Activated CD4-positive, alpha-beta T cell treated with anti-CD3 and anti-CD28 coated beads, Interleukin-2, amount 50 U/mL, for 1 hour (primary cell): ENCODE results near the gene MUC5B.
"Not testable (repeated sequence)": the region's sequence is repeated elsewhere in the genome, so short reads cannot be mapped to it uniquely, and the experiment has no call there.

Experiments
- DNase-seq: peaks from one replicate; pipeline ENCODE4 v3.0.0-alpha.2; 2020

MUC5B gene, protein sequence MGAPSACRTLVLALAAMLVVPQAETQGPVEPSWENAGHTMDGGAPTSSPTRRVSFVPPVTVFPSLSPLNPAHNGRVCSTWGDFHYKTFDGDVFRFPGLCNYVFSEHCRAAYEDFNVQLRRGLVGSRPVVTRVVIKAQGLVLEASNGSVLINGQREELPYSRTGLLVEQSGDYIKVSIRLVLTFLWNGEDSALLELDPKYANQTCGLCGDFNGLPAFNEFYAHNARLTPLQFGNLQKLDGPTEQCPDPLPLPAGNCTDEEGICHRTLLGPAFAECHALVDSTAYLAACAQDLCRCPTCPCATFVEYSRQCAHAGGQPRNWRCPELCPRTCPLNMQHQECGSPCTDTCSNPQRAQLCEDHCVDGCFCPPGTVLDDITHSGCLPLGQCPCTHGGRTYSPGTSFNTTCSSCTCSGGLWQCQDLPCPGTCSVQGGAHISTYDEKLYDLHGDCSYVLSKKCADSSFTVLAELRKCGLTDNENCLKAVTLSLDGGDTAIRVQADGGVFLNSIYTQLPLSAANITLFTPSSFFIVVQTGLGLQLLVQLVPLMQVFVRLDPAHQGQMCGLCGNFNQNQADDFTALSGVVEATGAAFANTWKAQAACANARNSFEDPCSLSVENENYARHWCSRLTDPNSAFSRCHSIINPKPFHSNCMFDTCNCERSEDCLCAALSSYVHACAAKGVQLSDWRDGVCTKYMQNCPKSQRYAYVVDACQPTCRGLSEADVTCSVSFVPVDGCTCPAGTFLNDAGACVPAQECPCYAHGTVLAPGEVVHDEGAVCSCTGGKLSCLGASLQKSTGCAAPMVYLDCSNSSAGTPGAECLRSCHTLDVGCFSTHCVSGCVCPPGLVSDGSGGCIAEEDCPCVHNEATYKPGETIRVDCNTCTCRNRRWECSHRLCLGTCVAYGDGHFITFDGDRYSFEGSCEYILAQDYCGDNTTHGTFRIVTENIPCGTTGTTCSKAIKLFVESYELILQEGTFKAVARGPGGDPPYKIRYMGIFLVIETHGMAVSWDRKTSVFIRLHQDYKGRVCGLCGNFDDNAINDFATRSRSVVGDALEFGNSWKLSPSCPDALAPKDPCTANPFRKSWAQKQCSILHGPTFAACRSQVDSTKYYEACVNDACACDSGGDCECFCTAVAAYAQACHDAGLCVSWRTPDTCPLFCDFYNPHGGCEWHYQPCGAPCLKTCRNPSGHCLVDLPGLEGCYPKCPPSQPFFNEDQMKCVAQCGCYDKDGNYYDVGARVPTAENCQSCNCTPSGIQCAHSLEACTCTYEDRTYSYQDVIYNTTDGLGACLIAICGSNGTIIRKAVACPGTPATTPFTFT (N-terminal part only)

DNA sequence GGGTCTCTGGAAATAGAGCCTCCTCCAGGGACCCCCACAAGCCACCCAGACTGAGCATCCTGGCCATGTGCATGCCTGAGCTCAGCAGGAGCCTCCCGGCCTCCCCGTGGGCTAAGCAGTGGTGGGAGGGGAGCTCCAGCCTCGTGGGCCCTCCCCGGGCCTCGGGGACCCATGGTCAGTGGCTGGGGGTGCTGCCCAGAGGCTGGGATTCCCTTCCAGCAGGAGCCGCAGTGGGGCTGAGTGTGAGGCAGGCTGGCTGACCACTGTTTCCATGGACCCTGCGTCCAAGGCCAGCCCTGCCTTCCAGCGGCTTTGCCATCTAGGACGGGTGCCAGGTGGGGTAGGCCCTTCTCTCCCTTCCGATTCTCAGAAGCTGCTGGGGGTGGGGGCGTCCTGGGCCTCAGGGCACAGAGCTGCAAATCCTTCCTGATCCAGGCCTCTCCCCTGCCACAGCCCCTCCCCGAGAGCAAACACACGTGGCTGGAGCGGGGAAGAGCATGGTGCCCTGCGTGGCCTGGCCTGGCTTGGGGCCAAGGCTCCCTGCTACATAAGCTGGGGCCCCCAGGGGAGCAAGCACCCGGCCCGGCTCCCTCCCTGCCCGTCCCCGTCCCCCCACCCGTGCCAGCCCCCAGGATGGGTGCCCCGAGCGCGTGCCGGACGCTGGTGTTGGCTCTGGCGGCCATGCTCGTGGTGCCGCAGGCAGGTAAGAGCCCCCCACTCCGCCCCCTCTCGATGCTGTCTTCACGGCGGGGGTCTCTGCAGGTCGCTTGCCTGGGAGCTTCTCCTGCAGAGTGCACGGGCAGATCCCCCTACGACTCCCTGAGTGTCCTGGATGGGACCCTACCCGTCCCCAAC, at the start of gene MUC5B:
TSS of gene MUC5B (plus strand) at position 576 of the 855 bp plus-strand sequence. CDS start at position 634, 58 bp downstream.
- DNase-seq, result no peak

DNA sequence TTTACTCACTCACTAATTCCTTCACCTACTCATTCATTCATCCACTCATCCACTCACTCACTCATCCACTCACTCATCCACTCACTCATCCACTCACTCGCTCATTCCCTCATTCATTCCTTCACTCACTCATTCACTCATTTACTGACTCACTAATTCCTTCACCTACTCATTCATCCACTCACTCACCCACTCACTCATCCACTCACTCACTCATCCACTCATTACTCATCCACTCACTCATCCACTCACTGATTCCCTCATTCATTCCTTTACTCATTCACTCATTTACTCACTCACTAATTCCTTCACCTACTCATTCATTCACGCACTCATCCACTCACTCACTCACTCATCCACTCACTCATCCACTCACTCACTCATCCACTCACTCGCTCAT, 49.5 kb upstream of the MUC5B start:
- DNase-seq, result not testable (repeated sequence)

DNA sequence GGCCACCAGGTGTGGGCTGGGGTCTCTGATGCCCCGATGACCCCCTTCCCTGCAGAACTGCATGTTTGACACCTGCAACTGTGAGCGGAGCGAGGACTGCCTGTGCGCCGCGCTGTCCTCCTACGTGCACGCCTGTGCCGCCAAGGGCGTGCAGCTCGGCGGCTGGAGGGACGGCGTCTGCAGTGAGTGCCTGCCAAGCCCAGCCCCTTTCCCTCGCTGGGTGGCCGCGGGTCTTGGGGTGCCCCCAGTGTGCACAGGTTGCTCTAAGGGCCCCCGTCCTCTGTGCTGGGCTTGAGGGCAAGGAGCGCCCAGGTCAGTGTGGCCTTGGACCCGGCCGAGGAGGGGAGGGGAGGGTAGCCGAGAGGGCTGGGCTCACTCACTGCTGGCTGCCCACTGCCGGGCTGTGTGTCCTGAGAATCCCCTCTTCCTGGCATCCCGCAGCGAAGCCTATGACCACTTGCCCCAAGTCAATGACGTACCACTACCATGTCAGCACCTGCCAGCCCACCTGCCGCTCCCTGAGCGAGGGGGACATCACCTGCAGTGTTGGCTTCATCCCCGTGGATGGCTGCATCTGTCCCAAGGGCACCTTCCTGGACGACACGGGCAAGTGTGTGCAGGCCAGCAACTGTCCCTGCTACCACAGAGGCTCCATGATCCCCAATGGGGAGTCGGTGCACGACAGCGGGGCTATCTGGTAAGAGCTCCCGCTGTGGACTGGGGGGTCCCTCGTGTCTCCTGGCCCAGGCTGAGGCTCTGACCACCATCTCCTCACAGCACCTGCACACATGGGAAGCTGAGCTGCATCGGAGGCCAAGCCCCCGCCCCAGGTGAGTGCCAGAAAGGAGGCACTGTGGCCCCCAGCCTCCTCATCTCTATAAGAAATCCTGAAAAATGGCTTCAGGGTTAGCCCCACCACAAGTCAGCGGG, 48.2 kb upstream of the MUC5B start:
- DNase-seq, result no peak

DNA sequence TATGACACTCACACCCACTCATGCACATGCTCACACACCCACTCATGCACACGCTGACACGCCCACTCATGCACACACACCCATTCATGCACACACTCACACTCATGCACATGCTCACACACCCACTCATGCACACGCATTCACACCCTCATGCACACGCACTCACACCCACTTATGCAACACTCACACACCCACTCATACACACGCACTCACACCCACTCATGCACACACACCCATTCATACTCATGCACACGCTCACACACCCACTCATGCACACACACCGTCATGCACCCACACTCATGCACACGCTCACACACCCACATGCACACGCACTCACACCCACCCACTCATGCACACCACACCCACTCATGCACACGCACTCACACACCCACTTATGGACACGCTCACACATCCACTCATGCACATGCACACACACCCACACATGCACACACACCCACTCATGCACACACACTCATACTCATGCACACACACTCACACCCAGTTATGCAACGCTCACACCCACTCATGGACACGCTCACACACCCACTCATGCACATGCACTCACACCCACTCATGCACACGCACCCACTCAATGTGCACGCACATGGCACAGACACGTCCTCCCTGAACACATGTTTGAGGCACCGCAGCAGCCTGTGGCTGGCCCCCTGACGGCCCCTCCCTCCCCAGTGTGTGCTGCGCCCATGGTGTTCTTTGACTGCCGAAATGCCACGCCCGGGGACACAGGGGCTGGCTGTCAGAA, 47.2 kb upstream of the MUC5B start:
- no peak for DNase-seq

DNA sequence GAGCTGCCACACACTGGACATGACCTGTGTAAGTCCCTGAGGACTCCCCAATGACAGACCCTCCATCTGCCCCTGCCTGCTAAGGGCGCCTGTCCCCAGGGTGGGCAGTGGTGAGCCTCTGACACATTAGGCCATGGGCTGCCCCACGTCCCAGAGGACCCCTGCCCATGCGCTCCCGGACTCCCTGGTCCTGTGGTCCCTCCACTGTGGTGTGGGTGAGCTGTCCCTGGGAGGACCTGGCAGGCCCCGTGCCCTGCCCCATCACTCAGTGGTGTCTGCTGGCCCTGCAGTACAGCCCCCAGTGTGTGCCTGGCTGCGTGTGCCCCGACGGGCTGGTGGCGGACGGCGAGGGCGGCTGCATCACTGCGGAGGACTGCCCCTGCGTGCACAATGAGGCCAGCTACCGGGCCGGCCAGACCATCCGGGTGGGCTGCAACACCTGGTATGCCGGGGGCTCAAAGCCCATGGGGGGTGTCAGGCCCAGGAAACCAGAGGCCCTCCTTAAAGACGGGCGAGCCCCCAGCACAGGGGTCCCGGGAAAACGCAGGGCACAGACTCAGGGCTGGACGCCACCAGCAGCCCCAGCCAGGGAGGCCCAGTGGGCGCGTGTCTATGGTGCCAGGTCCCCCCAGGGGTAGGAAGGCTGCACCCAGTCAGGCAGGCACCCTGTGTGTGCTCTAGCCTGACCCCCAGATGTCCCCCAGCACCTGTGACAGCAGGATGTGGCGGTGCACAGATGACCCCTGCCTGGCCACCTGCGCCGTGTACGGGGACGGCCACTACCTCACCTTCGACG, 46.4 kb upstream of the MUC5B start:
- no peak for DNase-seq

DNA sequence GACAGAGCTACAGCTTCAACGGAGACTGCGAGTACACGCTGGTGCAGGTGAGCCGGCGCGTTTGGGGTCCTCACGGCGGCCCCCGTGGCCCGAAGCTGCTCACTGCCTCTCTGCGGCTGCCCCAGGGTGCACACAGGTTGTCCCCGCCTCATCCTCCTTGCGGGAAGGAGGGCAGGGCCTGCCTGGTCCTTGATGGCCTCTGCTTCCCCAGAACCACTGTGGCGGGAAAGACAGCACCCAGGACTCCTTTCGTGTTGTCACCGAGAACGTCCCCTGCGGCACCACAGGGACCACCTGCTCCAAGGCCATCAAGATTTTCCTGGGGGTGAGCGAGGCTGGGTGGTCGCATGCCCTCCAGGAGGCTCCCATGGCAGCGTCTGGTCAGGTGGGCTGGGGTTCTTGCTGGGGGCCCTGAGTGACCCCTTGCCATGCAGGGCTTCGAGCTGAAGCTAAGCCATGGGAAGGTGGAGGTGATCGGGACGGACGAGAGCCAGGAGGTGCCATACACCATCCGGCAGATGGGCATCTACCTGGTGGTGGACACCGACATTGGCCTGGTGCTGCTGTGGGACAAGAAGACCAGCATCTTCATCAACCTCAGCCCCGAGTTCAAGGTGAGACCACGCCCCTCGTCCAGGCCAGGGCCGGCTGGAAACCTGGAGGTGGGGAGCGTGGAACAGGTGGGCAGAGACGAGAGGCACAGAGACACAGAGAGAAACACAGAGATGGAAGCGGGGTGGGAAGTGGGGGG, 45.7 kb upstream of the MUC5B start:
- no peak for DNase-seq

DNA sequence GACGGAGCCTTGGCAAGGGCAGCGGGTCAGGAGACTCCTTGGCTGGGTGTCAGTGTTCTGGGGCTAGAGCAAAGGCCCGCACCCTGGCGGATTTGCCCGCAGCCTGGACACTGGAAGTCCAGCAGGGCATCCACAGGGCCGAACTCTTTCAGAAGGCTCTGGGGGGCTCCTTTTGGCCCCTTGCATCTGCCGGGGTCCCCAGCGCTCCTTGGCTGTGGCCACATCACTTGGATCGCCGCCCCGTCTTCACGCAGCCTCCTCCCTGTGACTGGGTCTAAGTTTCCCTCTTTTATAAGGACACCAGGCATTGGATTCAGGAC, 45.1 kb upstream of the MUC5B start:
- no peak for DNase-seq

DNA sequence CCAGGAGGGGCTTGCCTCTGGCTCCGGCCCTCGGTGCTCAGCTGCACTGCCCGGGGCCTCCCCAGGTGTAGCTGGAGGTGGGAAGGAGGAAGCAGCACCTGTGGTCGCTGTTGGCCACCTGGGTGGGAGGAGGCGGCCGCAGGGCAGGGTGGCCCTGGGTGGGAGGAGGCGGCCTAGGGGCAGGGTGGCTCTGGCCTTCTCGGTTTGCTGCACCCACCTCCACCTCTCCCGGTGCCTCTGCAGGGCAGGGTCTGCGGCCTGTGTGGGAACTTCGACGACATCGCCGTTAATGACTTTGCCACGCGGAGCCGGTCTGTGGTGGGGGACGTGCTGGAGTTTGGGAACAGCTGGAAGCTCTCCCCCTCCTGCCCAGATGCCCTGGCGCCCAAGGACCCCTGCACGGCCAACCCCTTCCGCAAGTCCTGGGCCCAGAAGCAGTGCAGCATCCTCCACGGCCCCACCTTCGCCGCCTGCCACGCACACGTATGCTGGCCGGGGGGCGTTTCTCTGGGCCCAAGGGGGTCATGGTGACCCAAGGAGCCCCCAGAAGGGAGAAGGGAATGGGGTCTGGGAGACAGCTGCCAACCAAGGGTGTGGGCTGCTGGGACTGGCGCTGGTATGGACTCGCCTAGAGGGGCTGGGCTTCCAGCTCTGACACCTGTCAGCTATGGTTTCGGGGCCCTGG, 44.5 kb upstream of the MUC5B start:
- no peak for DNase-seq

DNA sequence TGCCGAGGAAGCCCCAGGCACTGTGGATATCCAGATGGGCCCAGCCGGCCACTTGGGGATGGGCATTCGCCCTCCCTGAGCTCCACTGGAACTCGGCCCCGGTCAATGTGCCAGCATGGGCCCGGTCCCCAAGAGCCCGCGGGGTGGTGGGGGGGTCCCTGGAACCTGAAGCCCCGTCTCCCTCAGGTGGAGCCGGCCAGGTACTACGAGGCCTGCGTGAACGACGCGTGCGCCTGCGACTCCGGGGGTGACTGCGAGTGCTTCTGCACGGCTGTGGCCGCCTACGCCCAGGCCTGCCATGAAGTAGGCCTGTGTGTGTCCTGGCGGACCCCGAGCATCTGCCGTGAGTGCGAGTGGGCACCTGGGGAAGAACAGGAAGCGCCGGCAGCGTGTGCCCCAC, 44.0 kb upstream of the MUC5B start:
- no peak for DNase-seq

DNA sequence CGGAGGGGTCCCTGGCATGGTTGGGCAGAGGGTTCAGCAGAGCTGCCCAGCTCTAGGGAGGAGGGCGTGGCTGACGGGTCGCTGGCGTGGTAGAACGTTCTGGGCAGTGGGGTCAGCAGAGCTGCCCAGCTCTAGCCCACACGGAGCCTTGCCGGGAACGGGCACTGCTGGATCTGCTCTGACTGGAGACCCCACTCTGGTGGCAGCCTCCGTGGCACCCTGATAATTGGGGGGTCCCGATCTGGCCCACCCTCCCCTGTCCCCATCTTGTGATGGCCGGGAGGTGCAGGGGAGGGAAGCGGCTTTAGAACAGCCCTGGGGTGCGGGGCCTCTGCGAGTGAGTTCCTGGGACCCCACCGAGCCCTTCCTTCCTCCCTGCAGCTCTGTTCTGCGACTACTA, 43.2 kb upstream of the MUC5B start:
- DNase-seq, result no peak

DNA sequence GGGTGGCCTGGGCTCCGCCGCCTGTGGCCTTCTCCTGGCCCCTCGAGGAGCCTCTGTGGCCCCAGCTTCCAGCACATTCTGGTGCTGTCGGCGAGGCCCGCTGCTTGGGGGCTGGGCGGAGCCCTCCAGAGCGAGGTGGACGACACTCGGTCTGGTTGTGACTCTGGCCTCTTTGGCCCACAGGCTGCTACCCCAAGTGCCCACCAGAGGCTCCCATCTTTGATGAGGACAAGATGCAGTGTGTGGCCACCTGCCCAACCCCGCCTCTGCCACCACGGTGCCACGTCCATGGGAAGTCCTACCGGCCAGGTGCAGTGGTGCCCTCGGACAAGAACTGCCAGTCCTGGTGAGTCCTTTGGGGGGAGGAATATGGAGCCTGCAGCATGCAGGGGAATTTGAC, 42.7 kb upstream of the MUC5B start:
- DNase-seq, result no peak

DNA sequence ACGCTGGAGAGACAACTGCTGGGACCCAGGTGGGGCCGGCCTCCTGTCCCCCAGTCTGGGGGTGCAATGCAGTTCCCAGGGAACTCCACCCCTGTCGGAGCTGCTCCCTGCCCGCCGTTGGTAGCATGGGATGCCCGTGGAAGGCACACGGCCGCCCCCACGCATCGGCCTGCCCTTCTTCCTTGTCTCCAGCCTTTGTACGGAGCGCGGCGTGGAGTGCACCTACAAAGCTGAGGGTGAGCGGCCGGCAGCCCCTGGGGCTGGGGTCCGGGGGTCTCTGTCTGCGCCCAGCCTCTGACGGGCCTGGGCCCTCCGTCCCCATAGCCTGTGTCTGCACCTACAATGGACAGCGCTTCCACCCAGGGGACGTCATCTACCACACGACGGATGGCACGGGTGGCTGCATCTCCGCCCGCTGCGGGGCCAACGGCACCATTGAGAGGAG, 41.9 kb upstream of the MUC5B start:
- DNase-seq, result no peak

DNA sequence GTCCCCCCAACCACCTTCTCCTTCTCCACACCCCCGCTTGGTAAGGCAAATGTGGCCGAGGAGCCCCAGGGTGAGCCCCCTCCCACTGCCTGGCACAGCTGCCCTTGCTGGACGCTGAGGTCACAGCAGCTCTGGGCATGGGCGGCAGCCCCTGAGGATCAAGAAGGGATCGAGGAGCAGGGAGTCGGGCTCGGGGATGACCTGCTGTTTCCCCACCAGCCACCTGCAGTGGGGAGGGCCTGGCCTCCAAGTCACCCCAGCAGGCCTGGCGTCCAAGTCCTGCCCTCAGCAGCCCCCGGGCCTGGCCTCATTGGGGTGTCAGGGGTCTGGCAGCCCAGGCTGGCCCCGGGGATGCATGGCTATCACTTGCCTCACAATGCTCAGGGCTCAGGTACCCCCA, 41.4 kb upstream of the MUC5B start:
- DNase-seq, result no peak

DNA sequence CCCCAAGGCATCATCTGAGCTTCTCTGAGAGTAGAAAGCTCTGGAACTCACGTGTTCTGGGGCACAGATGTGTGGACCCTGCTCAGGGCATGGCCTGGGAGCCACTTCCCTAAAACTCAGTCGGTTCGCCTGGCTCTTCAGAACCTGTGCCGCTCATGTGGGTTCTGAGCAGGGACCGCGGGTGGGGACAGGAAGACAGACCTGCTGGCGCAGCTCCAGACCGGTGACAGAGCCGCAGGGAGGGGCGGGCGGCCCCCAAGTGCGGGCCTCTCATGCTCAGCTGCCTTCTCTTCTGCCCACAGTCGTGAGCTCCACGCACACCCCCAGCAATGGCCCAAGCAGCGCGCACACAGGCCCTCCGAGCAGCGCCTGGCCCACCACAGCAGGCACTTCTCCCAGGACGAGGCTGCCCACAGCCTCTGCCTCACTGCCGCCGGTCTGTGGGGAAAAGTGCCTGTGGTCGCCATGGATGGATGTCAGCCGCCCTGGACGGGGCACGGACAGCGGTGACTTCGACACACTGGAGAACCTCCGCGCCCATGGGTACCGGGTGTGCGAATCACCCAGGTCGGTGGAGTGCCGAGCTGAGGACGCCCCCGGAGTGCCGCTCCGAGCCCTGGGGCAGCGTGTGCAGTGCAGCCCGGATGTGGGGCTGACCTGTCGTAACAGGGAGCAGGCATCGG, 40.9 kb upstream of the MUC5B start:
- no peak for DNase-seq

DNA sequence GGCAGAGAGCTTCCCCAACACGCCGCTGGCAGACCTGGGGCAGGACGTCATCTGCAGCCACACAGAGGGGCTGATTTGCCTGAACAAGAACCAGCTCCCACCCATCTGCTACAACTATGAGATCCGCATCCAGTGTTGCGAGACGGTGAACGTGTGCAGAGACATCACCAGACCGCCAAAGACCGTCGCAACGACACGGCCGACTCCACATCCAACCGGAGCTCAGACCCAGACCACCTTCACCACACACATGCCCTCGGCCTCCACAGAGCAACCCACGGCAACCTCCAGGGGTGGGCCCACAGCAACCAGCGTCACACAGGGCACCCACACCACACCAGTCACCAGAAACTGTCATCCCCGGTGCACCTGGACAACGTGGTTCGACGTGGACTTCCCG, 38.7 kb upstream of the MUC5B start:
- DNase-seq, result not testable (repeated sequence)

DNA sequence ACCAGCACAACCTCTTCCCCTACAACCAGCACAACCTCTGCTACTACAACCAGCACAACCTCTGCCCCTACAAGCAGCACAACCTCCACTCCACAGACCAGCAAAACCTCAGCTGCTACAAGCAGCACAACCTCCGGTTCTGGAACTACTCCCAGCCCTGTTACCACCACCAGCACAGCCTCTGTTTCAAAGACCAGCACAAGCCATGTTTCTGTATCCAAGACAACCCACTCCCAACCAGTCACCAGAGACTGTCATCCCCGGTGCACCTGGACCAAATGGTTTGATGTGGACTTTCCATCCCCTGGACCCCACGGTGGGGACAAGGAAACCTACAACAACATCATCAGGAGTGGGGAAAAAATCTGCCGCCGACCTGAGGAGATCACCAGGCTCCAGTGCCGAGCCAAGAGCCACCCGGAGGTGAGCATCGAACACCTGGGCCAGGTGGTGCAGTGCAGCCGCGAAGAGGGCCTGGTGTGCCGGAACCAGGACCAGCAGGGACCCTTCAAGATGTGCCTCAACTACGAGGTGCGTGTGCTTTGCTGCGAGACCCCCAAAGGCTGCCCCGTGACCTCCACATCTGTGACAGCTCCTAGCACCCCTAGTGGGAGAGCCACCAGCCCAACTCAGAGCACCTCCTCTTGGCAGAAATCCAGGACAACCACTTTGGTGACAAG, 34.3 kb upstream of the MUC5B start:
- DNase-seq, result not testable (repeated sequence)

DNA sequence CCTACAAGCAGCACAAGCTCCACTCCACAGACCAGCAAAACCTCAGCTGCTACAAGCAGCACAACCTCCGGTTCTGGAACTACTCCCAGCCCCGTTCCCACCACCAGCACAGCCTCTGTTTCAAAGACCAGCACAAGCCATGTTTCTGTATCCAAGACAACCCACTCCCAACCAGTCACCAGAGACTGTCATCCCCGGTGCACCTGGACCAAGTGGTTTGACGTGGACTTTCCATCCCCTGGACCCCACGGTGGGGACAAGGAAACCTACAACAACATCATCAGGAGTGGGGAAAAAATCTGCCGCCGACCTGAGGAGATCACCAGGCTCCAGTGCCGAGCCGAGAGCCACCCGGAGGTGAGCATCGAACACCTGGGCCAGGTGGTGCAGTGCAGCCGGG, 33.0 kb upstream of the MUC5B start:
- DNase-seq, result not testable (repeated sequence)
